ENCODE measurements around the gene CBL. TPM values are rescaled to one million over a fixed set of nuclear protein-coding genes. Genes with fewer than 3 reads are reported as not detected.

Gene CBL
- total RNA-seq, 3 donors from 2014 or later (not counting 1 experiment from before 2014, with no cell fraction given), result 29.0 to 32.5 (median 30.1) TPM

GRCh38 chr11:119303227-119303718, 97.1 kb downstream of the CBL start:
- H3K36me3 ChIP-seq (ENCODE audit: control insufficient read depth, insufficient read depth, low read length), result peaks cover 65% of the 10 kb centered on the region
- DNase-seq, result no peak
- Mint-ChIP-seq H3K27ac (no peak overlapping the region), H3K36me3 (peaks cover 29% of the 10 kb centered on the region), H3K4me3 (no peak overlapping the region), H3K27me3 (ENCODE audit: low read depth in 2 of 2) (no peaks in the 10 kb centered on the region), H3K4me1 (no peaks in the 10 kb centered on the region), H3K9me3 (no peaks in the 10 kb centered on the region)
- no peak overlapping the region for H3K27ac ChIP-seq (ENCODE audit: low read length)
- no peak for ATAC-seq
- H3K4me3 ChIP-seq (ENCODE audit: low read length), result no peak overlapping the region
- H3K27me3 ChIP-seq (ENCODE audit: control insufficient read depth, insufficient read depth, low read length), result no peaks in the 10 kb centered on the region
- intact Hi-C loops (cut with micrococcal nuclease), result no loop called here
- no peaks in the 10 kb centered on the region for H3K9me3 ChIP-seq (ENCODE audit: control insufficient read depth, insufficient read depth, low read length)
- H3K4me1 ChIP-seq (ENCODE audit: control insufficient read depth, insufficient read depth, low read length), result no peaks in the 10 kb centered on the region
- no peak for TF ChIP-seq CTCF (IDR thresholded peaks at IDR 0.05)
- 97% methylated on average over 5 of the region's 5 CpGs for WGBS (ENCODE audit: insufficient coverage)

- no peak for TF ChIP-seq CTCF (IDR thresholded peaks at IDR 0.05)
- H3K27me3 Mint-ChIP-seq (ENCODE audit: low read depth in 2 of 2), result no peaks in the 10 kb centered on the region
- H3K27ac Mint-ChIP-seq, result peak overlapping the region in 1 of 2 donors; percentile 54
- peaks cover 26% of the 10 kb centered on the region for H3K36me3 Mint-ChIP-seq
- Histone ChIP-seq H3K9me3 (ENCODE audit: control insufficient read depth, insufficient read depth, low read length) (no peaks in the 10 kb centered on the region), H3K36me3 (ENCODE audit: control insufficient read depth, insufficient read depth, low read length) (peaks cover 43% of the 10 kb centered on the region), H3K27ac (ENCODE audit: low read length) (no peak overlapping the region), H3K27me3 (ENCODE audit: control insufficient read depth, insufficient read depth, low read length) (no peaks in the 10 kb centered on the region), H3K4me3 (ENCODE audit: low read length) (no peak overlapping the region), H3K4me1 (ENCODE audit: control insufficient read depth, insufficient read depth, low read length) (no peaks in the 10 kb centered on the region)
- no peak for ATAC-seq
- H3K4me3 Mint-ChIP-seq, result no peak overlapping the region
- intact Hi-C loops (cut with micrococcal nuclease), result no loop called here
- 90% methylated on average over 7 of the region's 7 CpGs for WGBS (ENCODE audit: insufficient coverage)
- no peaks in the 10 kb centered on the region for H3K9me3 Mint-ChIP-seq
- DNase-seq, result peak in 1 of 2 donors; percentile 40
- peaks cover 0 to 5% of the 10 kb centered on the region in 2 donors for H3K4me1 Mint-ChIP-seq
Observed at GRCh38 chr11:119305556-119306372, 99.6 kb downstream of the CBL start.

- WGBS (ENCODE audit: insufficient coverage), result 68% methylated on average over 4 of the region's 5 CpGs
- ATAC-seq (no peak), DNase-seq (peak in 1 of 2 donors; percentile 77)
- peaks cover 37% of the 10 kb centered on the region for H3K36me3 ChIP-seq (ENCODE audit: control insufficient read depth, insufficient read depth, low read length)
- peaks cover 19% of the 10 kb centered on the region for H3K36me3 Mint-ChIP-seq
- no peaks in the 10 kb centered on the region for H3K9me3 Mint-ChIP-seq
- no peaks in the 10 kb centered on the region for H3K27me3 ChIP-seq (ENCODE audit: control insufficient read depth, insufficient read depth, low read length)
- H3K4me1 Mint-ChIP-seq, result peaks cover 0 to 5% of the 10 kb centered on the region in 2 donors
- intact Hi-C loops (cut with micrococcal nuclease), result no loop called here
- H3K4me3 Mint-ChIP-seq, result no peak overlapping the region
- no peak for TF ChIP-seq CTCF (IDR thresholded peaks at IDR 0.05)
- H3K27ac ChIP-seq (ENCODE audit: low read length), result no peak overlapping the region
- H3K27ac Mint-ChIP-seq, result no peak overlapping the region
- no peaks in the 10 kb centered on the region for H3K4me1 ChIP-seq (ENCODE audit: control insufficient read depth, insufficient read depth, low read length)
- no peaks in the 10 kb centered on the region for H3K9me3 ChIP-seq (ENCODE audit: control insufficient read depth, insufficient read depth, low read length)
- no peaks in the 10 kb centered on the region for H3K27me3 Mint-ChIP-seq (ENCODE audit: low read depth in 2 of 2)
- no peak overlapping the region for H3K4me3 ChIP-seq (ENCODE audit: low read length)
Observed at GRCh38 chr11:119306373-119306890, 100.3 kb downstream of the CBL start.

Measured in natural killer cell (primary cell).